GM13976 (cell line): ENCODE measurements around the gene KCNK10.

Experiments used
- DNase-seq: peaks from one replicate; pipeline ENCODE4 v3.0.0; 2012; ENCODE audit warnings: low spot score
- CTCF ChIP-seq: IDR thresholded peaks from 2 replicates; pipeline ENCODE4 v1.5.1; 2012; ENCODE audit warnings: borderline replicate concordance, mild to moderate bottlenecking; ENCODE audit not compliant: insufficient read depth; ENCODE audit errors: extremely low read depth, missing control alignments, control extremely low read depth
- in situ Hi-C: fragments of 300-500 bp; cut with MboI; formaldehyde crosslinking; loops from one replicate; pipeline ENCODE4 v1.12.0; 2022; ENCODE audit warnings: low sequenced_read_pairs, mixed read lengths, inconsistent platforms; ENCODE audit not compliant: unreplicated experiment

KCNK10 gene

DNA sequence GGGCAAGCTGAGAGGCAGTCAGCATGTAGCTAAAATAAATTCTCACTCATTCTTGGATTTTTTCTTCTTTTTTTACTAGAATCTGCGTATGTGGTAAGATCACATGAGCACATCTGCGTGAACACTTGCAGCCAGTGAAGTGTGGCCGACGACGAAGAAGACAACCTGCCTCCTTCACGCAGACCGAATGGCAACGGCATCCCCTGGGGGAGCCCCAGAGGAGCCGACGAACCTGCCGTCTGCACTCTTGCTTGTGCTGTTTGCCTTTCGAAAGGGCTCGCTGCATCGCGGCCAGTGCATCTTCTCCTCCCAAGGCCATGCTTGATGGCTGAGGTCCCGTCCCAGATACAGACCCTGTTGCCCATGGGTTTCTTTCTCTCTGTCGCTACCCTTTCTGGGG is 113.8 kb downstream of the KCNK10 start:
- DNase-seq: no peak
- TF ChIP-seq CTCF: no peak
- in situ Hi-C loops: no loop called here

- DNase-seq: no peak
- in situ Hi-C loops: no loop called here
- TF ChIP-seq CTCF: no peak
These were observed 114.2 kb downstream of the KCNK10 start for GRCh38 chr14:88208858-88209257.

DNA sequence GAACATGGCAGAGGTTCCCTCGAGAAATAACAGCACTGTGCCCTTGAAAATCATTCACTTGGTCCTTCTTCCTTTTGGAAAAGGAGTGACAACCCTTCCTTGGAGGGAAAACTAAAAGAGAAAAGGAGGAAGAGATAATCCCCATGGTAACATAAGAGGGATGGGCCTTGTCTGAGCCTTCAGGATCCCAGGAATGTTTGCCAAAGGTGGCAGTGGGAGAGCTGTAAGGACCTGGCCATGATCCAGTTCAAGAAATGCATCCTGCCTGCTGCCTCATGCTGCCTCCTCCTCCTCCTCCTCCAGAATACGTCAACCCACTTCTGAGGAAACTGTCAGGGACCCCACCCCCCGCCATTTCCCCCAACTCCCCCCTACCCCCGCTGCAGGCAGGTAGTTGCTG is 118.8 kb downstream of the KCNK10 start:
- DNase-seq: no peak
- no peak for TF ChIP-seq CTCF
- in situ Hi-C loops: no loop called here

- TF ChIP-seq CTCF: no peak
- in situ Hi-C loops: no loop called here
- DNase-seq: no peak
These were observed 119.8 kb downstream of the KCNK10 start for GRCh38 chr14:88203291-88203690.

DNA sequence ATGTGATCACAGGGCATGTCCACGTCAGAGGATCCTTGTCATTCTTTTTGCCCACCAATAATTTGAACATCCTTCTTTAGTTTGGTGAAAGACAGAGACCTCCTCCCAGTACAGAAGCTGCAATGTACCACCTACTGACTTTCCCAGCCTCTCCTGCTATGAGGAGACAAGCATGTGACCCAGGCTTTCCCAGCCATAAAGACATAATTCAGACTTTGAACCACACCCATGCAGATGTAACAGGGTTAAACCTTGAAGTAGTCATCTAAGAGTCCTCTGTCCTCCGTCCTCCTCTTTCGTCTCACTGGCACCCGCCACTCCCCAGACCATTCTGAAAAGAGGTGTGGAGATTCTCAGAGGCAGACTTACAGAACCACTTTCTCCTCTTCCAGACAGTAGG is 120.8 kb downstream of the KCNK10 start:
- no peak for TF ChIP-seq CTCF
- in situ Hi-C loops: no loop called here
- no peak for DNase-seq

DNA sequence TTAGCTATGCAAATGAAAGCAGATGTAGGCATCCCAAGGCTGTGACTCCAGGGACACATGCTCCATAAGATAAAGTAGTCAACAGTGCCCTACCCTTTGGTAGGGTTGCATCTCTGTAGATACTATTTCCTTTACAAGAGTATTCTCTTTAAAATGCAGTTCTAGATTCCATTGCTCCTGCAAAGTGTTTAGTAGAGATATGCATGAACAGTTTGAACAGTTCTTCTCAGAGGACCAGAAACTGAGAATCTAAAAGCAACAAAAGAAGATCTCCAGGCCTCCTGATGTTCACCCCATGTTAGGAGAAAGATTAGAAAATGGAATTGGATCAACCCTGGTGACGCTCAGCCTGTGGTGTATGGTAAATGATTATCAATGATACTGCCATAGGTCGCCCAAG is 121.2 kb downstream of the KCNK10 start:
- no peak for TF ChIP-seq CTCF
- DNase-seq: no peak
- in situ Hi-C loops: no loop called here

GRCh38 chr14:88199882-88200281 is 123.2 kb downstream of the KCNK10 start:
- in situ Hi-C loops: no loop called here
- TF ChIP-seq CTCF: no peak
- DNase-seq: no peak
